ENCODE data around the gene HSPB1.
A peak's percentile ranks its signal among the peaks of the same experiment; 100 is the strongest.
"Not testable (repeated sequence)": the region's sequence is repeated elsewhere in the genome, so short reads cannot be mapped to it uniquely, and the experiment has no call there.

Gene HSPB1

DNA sequence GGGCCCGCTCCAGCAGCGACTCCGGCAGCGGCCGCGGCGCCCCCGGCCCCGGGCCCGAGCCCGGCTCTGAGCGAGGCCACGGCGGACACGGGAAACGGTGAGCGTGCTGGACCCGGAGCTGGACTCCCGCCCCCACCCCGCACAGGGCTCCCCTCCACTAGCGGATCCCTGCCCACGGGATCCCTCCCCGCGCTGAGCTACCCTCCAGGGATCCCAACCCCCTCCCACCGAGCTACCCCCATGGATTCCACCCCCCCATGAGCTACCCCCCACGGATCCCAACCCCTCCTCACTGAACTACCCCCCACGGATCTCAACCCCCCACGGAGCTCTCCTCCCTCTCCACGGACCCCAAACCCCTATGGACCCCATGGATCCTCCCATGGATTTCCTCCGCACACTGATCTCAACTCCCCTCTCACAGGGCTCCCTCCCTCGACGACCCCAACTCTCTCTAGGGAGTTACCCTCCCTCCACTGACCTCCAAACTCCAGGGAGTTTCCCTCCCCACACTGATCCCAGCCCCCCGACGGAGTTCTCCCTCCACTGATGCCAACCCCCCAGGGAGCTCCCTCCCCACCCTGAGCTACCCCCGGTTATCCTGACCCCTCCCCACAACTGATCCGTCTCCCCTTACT is 20.6 kb upstream of the HSPB1 start:
- DNase-seq = no peak

DNA sequence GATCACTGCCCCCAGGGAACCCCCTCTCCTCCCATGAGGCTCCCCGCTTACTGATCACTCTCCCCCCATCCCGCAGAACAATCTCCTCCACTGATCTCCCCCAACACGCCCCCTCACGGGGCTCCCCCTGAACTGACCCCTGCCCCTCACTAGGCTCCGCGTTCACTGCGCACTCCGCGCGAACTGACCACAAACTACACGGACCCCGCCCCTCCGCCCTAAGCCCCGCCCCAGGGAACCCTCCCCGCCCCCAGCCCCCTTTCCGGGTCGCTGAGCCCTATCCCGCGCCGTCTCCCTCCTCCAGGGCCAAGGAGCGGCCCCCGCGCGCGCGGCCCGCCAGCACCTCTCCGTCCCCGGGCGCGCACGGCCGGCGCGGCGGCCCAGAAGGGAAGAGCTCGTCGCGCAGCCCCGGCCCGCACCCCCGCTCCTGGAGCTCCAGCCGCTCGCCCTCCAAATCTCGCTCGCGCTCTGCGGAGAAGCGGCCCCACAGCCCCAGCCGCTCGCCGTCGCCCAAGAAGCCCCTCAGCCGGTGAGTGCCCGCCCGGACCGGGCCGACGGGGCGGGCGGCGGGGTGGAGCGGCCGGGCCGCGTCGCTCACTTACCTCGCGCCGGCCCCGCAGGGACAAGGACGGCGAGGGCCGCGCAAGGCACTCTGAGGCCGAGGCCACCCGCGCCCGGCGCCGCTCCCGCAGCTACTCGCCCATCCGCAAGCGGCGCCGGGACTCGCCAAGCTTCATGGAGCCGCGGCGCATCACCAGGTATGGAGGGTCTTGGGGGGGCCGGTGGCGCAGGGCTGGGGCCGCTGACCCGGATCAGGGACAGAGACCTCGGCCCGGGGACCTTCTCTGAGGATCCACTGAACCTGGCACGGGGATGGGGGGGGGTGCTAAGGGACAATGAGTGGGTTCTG is 19.9 kb upstream of the HSPB1 start:
- no peak for DNase-seq

DNA sequence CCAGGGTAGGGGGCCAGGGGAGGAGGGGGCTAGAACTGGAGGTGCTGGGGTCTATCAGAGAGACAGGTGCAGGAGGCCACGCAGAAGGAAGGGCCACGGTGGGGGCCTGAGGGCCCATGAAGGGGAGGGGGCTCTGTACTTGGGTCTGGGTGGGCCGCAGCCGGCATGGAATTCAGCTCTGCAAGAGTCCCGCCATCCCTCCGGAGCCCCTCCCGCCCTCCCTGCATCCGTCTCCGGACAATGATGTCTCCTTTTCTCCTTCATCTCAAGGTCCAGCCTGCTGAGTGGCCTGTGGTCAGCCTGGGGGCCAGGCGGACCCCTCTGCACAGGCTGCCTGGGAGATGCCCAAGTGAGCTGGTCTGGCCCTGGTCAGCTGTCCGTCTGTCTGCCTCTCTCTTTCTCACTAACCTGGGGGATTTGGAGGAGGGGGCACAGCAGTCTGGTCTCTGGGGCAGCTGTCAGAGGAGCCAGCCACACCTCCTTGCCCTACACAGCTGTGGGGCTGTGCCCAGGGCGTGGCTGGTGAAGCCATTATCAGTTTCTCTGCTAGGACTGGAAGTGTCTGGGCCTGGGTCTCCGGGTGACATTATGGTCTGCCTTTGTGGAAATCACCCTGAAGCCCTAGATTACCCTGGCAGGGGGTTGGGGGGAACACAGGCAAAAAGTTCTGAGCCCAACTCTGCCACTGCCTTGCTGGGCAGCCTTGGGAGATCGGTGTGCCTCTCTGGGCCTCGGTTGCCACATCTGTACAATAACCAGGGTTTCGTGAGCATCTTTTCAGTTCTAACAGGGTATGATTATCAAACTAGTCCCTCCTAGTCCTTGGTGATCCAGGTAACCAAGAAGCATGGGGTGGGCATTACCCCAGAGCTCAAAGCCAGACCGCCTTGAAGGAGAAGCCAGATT is 19.0 kb upstream of the HSPB1 start:
- no peak for DNase-seq

DNA sequence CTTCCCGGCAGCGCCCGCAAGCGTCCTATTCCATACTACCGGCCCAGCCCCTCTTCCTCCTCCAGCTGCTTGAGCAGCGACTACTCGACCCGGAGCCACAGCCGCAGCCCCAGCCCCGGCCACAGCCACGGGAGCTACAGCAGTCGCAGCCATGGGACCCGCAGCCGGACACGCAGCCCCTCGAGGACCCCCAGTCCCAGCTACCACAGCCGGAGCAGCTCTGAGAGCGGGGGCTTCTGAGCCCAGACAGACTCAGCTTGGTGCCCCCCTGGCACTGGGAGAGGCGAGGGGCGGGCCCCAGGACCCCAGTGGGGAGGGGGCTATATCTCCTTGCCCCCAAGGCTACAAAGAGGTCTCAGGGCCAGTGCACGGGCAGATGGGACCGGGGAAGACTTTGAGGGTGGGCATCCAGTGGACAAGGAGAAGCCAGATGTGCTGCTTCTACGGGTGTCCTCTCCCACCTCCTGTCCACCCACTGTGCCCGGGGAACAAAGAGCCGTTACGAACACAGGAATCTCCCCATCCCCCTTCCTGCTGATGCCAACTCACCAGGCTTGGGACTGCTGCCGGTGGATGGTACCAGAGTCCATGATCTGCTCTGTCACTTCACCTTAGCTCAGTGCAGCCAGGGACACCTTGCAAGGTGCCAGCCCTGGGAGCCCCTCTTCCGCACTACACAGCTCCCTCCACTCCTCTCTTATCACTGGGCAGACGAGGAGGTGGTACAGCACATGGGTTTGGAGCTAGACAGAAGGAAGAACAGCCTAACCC is 16.7 kb upstream of the HSPB1 start:
- no peak for DNase-seq

DNA sequence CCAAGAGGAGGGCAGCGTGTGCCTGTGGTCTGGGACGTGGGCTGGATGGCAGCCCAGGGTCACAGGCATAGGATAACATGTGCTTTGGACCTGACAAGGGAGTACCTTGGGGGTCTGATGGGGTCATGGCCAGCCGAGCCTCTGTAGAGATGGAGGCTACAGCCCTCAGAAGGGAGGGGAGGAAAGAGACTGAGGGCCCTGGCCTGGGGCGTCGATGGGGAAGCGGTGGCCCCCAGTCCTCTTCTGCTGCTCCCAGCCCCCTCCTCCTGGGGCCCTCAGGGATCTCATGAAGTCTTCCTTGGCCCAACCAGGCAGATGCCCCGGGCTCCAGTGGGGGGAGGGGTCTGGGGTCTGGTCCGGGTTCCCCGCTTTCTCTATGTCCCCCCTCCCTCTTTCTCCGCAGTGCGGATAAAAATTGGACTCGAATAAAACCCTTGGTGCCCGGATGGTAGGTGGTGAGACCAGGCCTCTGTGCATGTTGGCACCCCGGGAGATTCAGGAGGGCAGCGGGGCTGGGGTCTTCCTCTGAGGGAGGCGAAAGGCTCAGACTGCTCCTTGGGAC is 15.6 kb upstream of the HSPB1 start:
- no peak for DNase-seq

DNA sequence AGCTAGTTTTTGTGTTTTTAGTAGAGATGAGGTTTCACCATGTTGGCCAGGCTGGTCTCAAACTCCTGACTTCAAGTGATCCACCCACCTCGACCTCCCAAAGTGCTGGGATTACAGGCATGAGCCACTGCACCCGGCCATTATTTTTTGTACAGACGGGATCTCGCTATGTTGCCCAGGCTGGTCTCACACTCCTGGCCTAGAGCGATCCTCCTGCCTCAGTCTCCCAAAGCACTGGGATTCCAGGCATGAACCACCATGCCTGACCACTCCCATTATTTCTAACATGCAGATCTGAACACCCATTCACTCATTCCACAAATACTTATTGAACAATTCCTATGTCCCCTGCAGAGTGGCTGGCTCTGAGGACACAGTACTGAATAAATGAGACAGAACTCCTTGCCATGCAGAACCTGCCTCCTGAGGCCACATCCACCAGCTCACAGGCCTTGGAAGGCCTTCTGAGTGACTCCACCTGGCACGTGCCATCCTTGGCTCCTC is 11.6 kb upstream of the HSPB1 start:
- DNase-seq = not testable (repeated sequence)

DNA sequence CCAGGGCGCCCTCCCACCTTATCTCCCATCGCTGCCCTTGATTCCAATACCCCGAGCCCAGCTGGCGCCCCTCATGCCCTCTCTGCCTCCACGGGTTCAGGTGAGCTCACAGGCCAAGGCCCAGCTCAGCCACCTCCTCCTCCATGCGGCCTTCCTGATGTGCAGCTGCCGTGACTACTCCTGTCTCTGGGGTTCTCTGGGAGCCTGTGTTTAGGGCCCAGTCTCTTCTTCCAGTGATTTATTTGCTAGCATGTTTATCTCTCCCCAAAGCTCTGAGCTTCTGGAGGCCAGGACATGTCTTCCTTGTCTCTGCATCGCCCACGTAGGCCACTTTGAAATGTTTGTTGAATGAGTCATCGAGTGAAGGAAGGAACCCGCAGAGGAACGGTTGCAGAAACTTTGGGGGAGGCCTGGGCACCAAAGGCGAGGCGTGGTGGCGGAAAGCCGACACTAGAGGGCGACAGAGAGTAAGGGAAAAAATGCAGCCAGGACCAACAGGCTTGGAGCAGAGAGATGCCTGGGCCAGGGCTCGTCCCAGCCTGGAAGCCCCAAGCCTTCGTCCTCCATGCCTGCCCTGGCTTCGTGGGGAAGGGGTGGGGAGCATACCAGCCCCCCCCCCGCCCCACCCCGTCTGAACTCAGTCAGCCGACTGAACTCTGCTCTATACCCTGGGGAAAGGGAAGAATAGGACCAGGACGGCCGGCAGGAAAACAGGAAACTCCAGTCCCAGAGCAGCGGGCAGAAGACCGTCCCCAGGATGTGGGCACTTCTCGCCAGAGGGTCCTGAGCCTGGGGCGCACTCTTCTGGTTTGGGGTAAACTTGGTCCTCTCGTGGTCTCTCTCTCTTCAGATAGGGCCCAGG is 10.9 kb upstream of the HSPB1 start:
- DNase-seq = peak; percentile 81

DNA sequence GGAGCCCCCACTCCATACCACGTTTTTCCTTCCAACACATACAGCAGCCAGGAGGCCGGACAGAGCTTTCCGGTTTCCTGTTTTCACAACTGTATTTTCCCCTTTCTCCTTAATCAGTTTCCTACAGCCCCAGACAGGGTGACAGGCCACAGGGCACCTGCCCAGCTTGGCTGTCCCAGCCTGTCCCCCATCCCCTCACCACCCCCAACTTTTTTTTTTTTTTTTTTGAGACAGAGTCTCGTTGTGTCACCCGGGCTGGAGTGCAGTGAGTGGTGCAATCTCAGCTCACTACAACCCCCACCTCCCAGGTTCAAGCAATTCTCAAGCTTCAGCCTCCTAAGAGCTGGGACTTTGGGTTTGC is 10.3 kb upstream of the HSPB1 start:
- no peak for DNase-seq

DNA sequence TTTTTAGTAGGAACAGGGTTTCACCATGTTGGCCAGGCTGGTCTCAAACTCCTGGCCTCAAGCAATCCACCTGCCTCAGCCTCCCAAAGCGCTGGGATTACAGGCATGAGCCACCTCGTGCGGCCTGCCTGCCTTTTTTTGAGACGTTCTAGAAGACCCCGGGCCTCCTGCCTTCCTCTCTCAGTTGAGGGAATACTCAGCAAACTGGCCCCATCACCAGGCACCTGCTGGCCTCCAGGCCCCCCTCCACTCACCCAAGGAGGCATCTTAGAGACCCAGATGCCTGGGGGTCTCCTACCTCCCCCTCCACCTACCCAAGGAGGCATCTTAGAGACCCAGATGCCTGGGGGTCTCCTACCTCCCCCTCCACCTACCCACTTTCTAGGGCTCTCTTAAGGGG is 9.6 kb upstream of the HSPB1 start:
- not testable (repeated sequence) for DNase-seq

DNA sequence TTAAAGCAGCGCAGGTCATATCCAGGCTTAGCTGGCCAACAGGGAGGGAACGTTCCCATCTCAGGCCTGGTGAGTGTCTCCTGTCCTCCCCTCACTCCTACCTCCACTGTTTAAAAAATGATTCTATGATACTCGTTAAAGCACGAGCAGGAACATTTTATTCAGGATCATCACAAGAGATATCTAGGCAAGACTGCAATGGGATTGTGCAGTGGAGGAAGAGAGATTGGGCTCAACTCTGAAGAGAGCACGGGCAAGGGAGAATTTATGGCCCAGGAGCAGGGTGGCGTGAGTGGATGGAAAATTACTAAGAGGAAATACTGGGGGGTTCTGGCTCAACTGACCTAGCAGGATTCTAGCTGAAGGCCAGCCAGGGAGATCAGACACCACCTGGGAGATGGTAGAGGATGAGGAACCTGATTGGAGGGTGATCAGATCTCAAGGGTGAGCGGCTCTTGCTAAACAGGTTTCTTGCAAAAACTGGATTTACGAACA is 9.0 kb upstream of the HSPB1 start:
- no peak for DNase-seq

DNA sequence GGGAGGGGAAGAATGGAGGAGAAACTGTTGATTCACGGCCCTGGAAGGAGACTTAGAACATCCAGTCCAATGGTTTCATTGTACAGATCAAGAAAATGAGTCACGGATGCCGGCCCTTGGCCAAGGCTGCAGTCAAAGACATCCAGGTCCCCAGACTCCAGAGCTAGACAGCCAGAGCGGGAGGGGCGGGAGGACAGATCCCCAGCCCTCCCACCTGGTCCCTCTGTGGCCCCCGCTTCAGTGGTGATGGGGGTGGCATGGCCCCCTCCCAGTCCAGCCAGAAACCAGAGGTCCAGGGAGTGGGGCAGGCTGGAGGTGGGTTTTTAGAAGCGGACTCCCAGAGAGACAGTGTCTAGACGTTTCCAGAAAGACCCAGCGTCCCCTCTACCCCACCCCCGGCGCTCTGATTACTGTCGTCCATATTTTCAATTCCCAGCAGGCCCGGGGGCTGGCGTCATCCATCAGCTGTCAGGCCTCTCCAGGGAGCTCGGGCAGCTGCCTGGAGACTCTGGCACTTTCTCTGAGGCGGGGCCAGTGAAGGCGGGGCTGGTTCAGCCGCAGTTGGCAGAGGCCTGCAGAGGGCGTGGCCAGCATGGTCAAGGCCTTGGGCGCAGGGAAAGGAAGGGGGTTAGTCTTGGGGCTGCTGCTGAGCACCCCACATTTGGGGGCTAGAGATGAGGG is 8.0 kb upstream of the HSPB1 start:
- DNase-seq = peak; percentile 86

DNA sequence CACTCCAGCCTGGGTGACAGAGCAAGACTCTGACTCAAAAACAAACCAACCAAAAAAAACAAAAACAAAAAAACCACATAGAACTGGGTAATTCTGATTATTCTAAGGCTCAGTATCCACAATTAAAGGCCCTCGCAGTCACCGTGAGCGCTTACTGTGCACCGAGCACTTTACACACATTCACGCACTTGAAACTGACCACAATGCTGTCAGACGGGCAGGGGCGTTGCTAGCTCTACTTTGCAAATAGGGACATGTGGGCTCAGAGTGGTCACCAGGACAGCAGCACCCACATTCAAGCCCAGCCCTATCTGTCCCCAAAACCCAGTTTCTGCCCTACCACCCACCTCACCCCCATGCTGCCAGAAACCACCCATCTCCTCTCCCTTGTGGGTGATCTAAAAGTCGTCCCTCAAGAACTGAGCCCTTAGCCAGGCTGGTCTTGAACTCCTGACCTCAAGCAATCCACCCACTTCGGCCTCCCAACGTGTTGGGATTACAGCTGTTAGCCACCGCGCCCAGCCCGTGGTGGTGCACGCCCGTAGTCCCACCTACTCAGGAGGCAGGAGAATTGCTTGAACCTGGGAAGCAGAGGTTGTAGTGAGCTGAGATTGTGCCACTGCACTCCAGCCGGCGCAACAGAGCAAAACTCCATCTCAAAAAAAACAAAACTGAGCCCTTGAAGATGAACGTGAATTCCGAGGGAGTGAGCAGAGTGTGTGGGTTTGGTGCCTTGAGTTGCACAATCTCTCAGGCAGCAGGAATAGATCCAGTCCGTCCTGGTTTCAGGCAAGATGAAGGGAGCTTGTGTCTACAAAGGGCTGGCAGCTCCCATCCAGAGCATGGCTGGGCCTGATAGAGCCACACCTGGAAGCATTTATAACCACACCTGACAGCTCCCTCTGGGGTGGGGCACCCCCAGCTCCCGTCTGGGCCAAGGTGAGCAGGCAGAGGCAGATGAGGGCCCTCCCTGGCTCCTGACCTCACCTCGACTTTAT is 5.4 kb upstream of the HSPB1 start:
- DNase-seq = no peak

DNA sequence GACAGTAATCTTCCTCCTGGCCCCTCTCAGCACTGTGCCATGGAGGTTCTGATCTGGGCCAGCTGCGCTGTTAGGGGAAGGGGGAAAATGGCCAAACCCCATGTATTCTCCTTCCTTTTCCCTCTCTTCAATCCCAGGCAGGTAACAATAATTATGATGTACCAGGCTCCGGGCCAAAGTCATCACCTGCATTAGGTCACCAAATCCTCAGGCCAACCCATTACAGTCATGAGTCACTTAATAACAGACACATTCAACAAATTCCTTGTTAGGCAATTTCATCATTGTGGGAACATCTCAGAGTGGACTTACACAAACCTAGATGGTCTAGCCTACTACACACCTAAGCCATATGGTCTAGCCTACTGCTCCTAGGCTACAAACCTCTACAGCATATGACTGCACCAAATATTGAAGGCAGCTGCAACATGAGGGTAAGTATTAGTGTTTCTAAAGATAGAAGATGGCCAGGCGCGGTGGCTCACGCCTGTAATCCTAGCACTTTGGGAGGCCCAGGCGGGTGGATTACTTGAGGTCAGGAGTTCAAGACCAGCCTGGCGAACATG is 2.2 kb upstream of the HSPB1 start:
- DNase-seq = no peak

DNA sequence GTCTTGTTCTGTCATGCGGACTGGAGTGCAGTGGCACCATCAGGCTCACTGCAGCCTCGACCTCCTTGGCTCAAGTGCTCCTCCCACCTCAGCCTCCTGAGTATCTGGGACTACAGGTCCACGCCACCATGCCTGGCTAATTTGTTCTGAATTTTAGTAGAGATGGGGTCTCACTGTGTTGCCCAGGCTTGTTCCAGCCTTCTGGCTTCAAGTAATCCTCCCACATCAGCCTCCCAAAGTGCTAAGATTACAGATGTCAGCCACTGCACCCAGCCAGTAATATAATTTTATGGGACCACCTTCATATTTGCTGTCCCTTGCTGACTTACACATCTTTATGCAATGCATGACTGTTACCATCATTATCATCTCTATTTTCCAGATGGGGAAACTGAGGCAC is 1.5 kb upstream of the HSPB1 start:
- no peak for DNase-seq

DNA sequence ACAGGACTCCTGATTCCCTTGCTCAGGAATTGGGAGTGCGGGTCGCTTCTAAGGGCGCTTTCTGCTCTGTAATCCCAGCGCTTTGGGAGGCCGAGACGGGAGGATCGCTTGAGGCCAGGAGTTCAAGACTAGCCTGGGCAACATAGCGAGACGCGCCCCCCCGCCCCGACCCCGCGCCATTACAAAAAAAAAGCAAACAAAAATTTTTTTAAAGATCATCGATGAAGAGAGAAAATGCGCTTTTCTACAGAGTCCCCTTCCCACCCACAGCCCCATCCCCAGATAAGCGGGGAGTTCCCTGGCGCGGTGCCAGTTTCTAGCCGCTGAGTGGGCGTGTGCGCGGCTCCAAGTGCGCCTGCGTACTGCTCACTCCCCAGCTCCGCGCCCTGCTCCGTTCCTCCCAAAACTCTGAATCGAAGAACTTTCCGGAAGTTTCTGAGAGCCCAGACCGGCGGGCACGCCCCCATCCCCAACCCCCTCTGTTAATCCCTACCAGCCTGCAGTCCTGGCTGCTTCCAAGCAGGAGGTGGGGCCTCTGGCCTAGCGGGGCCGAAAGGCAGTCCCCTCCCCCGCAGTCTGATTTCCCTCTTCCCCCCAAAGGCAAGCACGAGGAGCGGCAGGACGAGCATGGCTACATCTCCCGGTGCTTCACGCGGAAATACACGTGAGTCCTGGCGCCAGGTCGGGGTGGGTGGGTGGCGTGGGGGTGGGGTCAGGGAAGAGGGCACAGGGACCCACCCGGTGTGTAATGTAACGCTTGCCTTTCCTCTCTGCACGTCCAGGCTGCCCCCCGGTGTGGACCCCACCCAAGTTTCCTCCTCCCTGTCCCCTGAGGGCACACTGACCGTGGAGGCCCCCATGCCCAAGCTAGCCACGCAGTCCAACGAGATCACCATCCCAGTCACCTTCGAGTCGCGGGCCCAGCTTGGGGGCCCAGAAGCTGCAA is 1.0 kb downstream of the HSPB1 start:
- peak; percentile 84 for DNase-seq

DNA sequence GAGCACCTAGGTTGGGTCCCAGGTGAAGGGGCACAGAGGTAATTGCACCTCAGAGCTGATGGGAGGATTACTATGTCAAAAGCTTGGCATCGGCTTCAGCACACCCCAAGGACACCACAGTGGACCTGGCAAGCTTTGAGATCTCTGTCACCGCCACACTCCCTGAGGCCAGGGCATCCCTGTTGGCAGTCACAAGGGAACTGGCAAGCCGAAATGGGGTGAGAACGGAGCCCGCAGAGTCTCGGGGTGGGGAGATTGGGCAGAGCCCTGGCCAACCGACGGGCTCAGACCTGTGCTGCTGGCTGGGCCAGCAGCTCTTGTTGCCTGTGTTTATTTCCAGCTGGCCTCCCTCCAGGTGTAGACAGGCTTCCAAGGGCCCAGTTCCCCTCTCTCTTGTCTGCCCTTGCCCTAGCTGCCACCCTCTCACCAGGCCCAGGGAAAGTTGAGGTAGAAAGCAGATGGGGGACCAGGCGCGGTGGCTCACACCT is 2.5 kb downstream of the HSPB1 start:
- no peak for DNase-seq

DNA sequence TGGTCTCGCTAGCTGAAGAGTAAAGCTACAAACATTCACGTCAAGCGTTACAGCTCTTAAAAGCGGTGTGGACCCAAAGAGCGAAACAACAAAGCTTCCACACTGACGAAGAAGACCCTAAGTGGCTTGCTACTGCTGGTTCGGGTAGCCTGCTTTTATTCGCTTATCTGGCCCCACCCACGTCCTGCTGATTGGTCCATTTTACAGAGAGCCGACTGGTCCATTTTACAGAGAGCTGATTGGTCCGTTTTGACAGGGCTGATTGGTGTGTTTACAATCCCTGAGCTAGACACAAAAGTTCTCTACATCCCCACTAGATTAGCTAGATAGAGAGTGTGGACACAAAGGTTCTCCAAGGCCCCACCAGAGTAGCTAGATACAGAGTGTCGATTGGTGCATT is 6.4 kb downstream of the HSPB1 start:
- DNase-seq = not testable (repeated sequence)
